HEK293 (cell line): ENCODE data around the gene CCDC110.
A peak's percentile ranks its signal among the peaks of the same experiment; 100 is the strongest.

ENCODE experiments used
- CTCF ChIA-PET: fragments of 350-600 bp; formaldehyde crosslinking; extraction: SDS; loops from one replicate; lab custom pipeline; 2021; ENCODE audit warnings: antibody characterized with exemption; lab: Yijun Ruan, JAX
- POLR2A ChIA-PET: fragments of 300-600 bp; formaldehyde crosslinking; extraction: SDS; loops from one replicate; lab custom pipeline; 2020; ENCODE audit warnings: antibody characterized with exemption, inconsistent platforms; lab: Yijun Ruan, JAX
- H3K27ac ChIP-seq: fragments of 200-500 bp; sonication (Bioruptor generic); 2 replicates; pipeline ENCODE4 v1.5.1; 2014; ENCODE audit warnings: low read depth, low read length, control low read depth, inconsistent platforms; ENCODE audit errors: extremely low read depth
- H3K36me3 ChIP-seq, 2 experiments: fragments of 200-500 bp in 1 of 2; sonication (Bioruptor generic) in 1 of 2; 1 replicate in 1 of 2; 2 replicates in 1 of 2; pipeline ENCODE4 v1.5.1; 2014 to 2017; ENCODE audit warnings: inconsistent platforms in 2 of 2, low read length in 2 of 2; ENCODE audit not compliant: control insufficient read depth in 2 of 2, insufficient read depth in 1 of 2
- H3K4me1 ChIP-seq: fragments of 200-500 bp; sonication (Bioruptor generic); 2 replicates; pipeline ENCODE4 v1.5.1; 2014; ENCODE audit warnings: mild to moderate bottlenecking, low read length, inconsistent platforms; ENCODE audit not compliant: control insufficient read depth, insufficient read depth
- H3K4me3 ChIP-seq: 2 replicates; pipeline ENCODE4 v1.5.1; 2011; ENCODE audit warnings: low read depth, mild to moderate bottlenecking, control low read depth, low read length, moderate library complexity
- H3K9me3 ChIP-seq: fragments of 200-500 bp; sonication (Bioruptor generic); 2 replicates; pipeline ENCODE4 v1.5.1; 2014; ENCODE audit warnings: low read depth, low read length, inconsistent platforms; ENCODE audit not compliant: control insufficient read depth, insufficient read depth
- PRDM6 ChIP-seq: fragments of 450-650 bp; formaldehyde crosslinking; IDR thresholded peaks from 2 replicates; pipeline ENCODE4 v1.5.1; 2017; ENCODE audit warnings: missing biosample characterization, missing genetic modification characterization
- SALL2 ChIP-seq: fragments of 450-650 bp; formaldehyde crosslinking; IDR thresholded peaks from 2 replicates; pipeline ENCODE4 v1.5.0; 2017; ENCODE audit warnings: missing biosample characterization, mild to moderate bottlenecking, missing genetic modification characterization, borderline replicate concordance
- SCRT1 ChIP-seq: fragments of 450-650 bp; formaldehyde crosslinking; IDR thresholded peaks from 2 replicates; pipeline ENCODE4 v1.5.1; 2016; ENCODE audit warnings: missing biosample characterization, missing genetic modification characterization, borderline replicate concordance
- ZEB2 ChIP-seq: fragments of 450-650 bp; formaldehyde crosslinking; IDR thresholded peaks from 2 replicates; pipeline ENCODE4 v1.5.1; 2016; ENCODE audit warnings: missing biosample characterization, missing genetic modification characterization
- ZNF114 ChIP-seq: fragments of 450-650 bp; formaldehyde crosslinking; IDR thresholded peaks from 2 replicates; pipeline ENCODE4 v1.5.0; 2017; ENCODE audit warnings: missing biosample characterization, missing genetic modification characterization
- ZNF138 ChIP-seq: fragments of 450-650 bp; formaldehyde crosslinking; IDR thresholded peaks from 2 replicates; pipeline ENCODE4 v1.5.1; 2016; ENCODE audit warnings: missing biosample characterization, missing genetic modification characterization, borderline replicate concordance
- ZNF16 ChIP-seq: fragments of 450-650 bp; formaldehyde crosslinking; IDR thresholded peaks from 2 replicates; pipeline ENCODE4 v1.5.1; 2016; ENCODE audit warnings: low read depth, missing biosample characterization, missing genetic modification characterization
- ZNF175 ChIP-seq: fragments of 450-650 bp; formaldehyde crosslinking; IDR thresholded peaks from 2 replicates; pipeline ENCODE4 v1.5.1; 2016; ENCODE audit warnings: missing biosample characterization, missing genetic modification characterization
- ZNF18 ChIP-seq: fragments of 450-650 bp; formaldehyde crosslinking; IDR thresholded peaks from 2 replicates; pipeline ENCODE4 v1.5.1; 2016; ENCODE audit warnings: missing biosample characterization, missing genetic modification characterization
- ZNF248 ChIP-seq: fragments of 450-650 bp; formaldehyde crosslinking; IDR thresholded peaks from 2 replicates; pipeline ENCODE4 v1.5.1; 2017; ENCODE audit warnings: missing biosample characterization, missing genetic modification characterization
- ZNF311 ChIP-seq: fragments of 450-650 bp; formaldehyde crosslinking; IDR thresholded peaks from 2 replicates; pipeline ENCODE4 v1.5.1; 2017; ENCODE audit warnings: missing biosample characterization, missing genetic modification characterization, borderline replicate concordance
- ZNF37A ChIP-seq: fragments of 450-650 bp; IDR thresholded peaks from 2 replicates; pipeline ENCODE4 v1.5.1; 2018; ENCODE audit warnings: missing biosample characterization, missing genetic modification characterization
- ZNF394 ChIP-seq: fragments of 450-650 bp; formaldehyde crosslinking; IDR thresholded peaks from 2 replicates; pipeline ENCODE4 v1.5.1; 2016; ENCODE audit warnings: missing biosample characterization, missing genetic modification characterization, mild to moderate bottlenecking, moderate library complexity, borderline replicate concordance
- ZNF626 ChIP-seq: fragments of 450-650 bp; sonication (Bioruptor Pico); formaldehyde crosslinking; IDR thresholded peaks from 2 replicates; pipeline ENCODE4 v1.5.1; 2018; ENCODE audit warnings: missing biosample characterization, missing genetic modification characterization, inconsistent platforms
- ZNF701 ChIP-seq: fragments of 450-650 bp; formaldehyde crosslinking; IDR thresholded peaks from 2 replicates; pipeline ENCODE4 v1.5.1; 2016; ENCODE audit warnings: missing biosample characterization, missing genetic modification characterization
- ZSCAN23 ChIP-seq: fragments of 450-650 bp; formaldehyde crosslinking; IDR thresholded peaks from 2 replicates; pipeline ENCODE4 v1.5.1; 2016; ENCODE audit warnings: missing biosample characterization, missing genetic modification characterization
- TF ChIP-seq, protein P1 (sequence below): fragments of 450-650 bp; formaldehyde crosslinking; IDR thresholded peaks from 2 replicates; pipeline ENCODE4 v1.5.0; 2017; ENCODE audit warnings: missing biosample characterization, missing genetic modification characterization, borderline replicate concordance
- TF ChIP-seq, protein P2 (sequence below): fragments of 450-650 bp; formaldehyde crosslinking; IDR thresholded peaks from 2 replicates; pipeline ENCODE4 v1.5.1; 2016; ENCODE audit warnings: missing biosample characterization, missing genetic modification characterization
- TF ChIP-seq, protein P3 (sequence below): fragments of 450-650 bp; formaldehyde crosslinking; IDR thresholded peaks from 2 replicates; pipeline ENCODE4 v1.5.1; 2016; ENCODE audit warnings: missing biosample characterization, missing genetic modification characterization
- TF ChIP-seq, protein P4 (sequence below): fragments of 450-650 bp; formaldehyde crosslinking; IDR thresholded peaks from 2 replicates; pipeline ENCODE4 v1.5.1; 2016; ENCODE audit warnings: missing biosample characterization, missing genetic modification characterization, low read depth

CCDC110 gene

GRCh38 chr4:185395956-185396723 lies 75.4 kb downstream of the CCDC110 start (continued):
- no peak for TF ChIP-seq ZSCAN23 (tag by site-specific recombination)
- TF ChIP-seq ZNF311, result no peak
- peak; percentile 77 for TF ChIP-seq ZNF394 (tag by site-specific recombination)
- no peak for TF ChIP-seq ZNF138 (tag by site-specific recombination)
- TF ChIP-seq ZNF114 (tag by site-specific recombination), result no peak
- TF ChIP-seq ZNF37A (tag by site-specific recombination), result no peak
- TF ChIP-seq ZNF175 (tag by site-specific recombination), result no peak
- no peak for TF ChIP-seq ZNF18 (tag by site-specific recombination)
- no peak for TF ChIP-seq SCRT1
- TF ChIP-seq, protein P1, sequence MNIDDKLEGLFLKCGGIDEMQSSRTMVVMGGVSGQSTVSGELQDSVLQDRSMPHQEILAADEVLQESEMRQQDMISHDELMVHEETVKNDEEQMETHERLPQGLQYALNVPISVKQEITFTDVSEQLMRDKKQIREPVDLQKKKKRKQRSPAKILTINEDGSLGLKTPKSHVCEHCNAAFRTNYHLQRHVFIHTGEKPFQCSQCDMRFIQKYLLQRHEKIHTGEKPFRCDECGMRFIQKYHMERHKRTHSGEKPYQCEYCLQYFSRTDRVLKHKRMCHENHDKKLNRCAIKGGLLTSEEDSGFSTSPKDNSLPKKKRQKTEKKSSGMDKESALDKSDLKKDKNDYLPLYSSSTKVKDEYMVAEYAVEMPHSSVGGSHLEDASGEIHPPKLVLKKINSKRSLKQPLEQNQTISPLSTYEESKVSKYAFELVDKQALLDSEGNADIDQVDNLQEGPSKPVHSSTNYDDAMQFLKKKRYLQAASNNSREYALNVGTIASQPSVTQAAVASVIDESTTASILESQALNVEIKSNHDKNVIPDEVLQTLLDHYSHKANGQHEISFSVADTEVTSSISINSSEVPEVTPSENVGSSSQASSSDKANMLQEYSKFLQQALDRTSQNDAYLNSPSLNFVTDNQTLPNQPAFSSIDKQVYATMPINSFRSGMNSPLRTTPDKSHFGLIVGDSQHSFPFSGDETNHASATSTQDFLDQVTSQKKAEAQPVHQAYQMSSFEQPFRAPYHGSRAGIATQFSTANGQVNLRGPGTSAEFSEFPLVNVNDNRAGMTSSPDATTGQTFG (tag by site-specific recombination), result no peak
- no peak for TF ChIP-seq SALL2 (tag by site-specific recombination)
- TF ChIP-seq, protein P2, sequence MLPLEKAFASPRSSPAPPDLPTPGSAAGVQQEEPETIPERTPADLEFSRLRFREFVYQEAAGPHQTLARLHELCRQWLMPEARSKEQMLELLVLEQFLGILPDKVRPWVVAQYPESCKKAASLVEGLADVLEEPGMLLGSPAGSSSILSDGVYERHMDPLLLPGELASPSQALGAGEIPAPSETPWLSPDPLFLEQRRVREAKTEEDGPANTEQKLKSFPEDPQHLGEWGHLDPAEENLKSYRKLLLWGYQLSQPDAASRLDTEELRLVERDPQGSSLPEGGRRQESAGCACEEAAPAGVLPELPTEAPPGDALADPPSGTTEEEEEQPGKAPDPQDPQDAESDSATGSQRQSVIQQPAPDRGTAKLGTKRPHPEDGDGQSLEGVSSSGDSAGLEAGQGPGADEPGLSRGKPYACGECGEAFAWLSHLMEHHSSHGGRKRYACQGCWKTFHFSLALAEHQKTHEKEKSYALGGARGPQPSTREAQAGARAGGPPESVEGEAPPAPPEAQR (tag by site-specific recombination), result no peak
- TF ChIP-seq, protein P3, sequence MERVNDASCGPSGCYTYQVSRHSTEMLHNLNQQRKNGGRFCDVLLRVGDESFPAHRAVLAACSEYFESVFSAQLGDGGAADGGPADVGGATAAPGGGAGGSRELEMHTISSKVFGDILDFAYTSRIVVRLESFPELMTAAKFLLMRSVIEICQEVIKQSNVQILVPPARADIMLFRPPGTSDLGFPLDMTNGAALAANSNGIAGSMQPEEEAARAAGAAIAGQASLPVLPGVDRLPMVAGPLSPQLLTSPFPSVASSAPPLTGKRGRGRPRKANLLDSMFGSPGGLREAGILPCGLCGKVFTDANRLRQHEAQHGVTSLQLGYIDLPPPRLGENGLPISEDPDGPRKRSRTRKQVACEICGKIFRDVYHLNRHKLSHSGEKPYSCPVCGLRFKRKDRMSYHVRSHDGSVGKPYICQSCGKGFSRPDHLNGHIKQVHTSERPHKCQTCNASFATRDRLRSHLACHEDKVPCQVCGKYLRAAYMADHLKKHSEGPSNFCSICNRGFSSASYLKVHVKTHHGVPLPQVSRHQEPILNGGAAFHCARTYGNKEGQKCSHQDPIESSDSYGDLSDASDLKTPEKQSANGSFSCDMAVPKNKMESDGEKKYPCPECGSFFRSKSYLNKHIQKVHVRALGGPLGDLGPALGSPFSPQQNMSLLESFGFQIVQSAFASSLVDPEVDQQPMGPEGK (tag by site-specific recombination), result 0 out of 2 replicates have a peak, but pooled peaks have one; percentile 61
- TF ChIP-seq ZNF16 (tag by site-specific recombination), result no peak
- no peak for TF ChIP-seq ZNF626 (tag by site-specific recombination)
- TF ChIP-seq ZNF248, result no peak
- TF ChIP-seq, all 188 proteins: peak for 53

- ChIA-PET CTCF (interaction anchor here (0.6 kb wide), 1 partner anchor 79 kb away, joined by 3 read pairs; no protein-coding TSS in a partner anchor), POLR2A (interaction anchor here (1.3 kb wide), 1 partner anchor 253 kb away, joined by 4 read pairs; the partner anchor contains the start of gene SLC25A4)
- peak within 1 kb of the TSS; percentile 81 for H3K27ac ChIP-seq
- no peaks in the 10 kb centered on the region for H3K9me3 ChIP-seq
- peaks cover 0 to 18% of the 10 kb centered on the region in 2 experiments; a peak in 2 of 3 replicates for H3K36me3 ChIP-seq
- peak within 1 kb of the TSS; percentile 60 for H3K4me3 ChIP-seq
- peaks cover 4% of the 10 kb centered on the region; the same call in 1 of the 2 replicates for H3K4me1 ChIP-seq
- peak; percentile 27; the same call in 1 of the 2 replicates for TF ChIP-seq PRDM6
- no peak for TF ChIP-seq ZNF18 (tag by site-specific recombination)
- no peak for TF ChIP-seq ZEB2 (tag by site-specific recombination)
- no peak for TF ChIP-seq ZNF701 (tag by site-specific recombination)
- TF ChIP-seq, protein P4, sequence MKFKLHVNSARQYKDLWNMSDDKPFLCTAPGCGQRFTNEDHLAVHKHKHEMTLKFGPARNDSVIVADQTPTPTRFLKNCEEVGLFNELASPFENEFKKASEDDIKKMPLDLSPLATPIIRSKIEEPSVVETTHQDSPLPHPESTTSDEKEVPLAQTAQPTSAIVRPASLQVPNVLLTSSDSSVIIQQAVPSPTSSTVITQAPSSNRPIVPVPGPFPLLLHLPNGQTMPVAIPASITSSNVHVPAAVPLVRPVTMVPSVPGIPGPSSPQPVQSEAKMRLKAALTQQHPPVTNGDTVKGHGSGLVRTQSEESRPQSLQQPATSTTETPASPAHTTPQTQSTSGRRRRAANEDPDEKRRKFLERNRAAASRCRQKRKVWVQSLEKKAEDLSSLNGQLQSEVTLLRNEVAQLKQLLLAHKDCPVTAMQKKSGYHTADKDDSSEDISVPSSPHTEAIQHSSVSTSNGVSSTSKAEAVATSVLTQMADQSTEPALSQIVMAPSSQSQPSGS, result 0 out of 2 replicates have a peak, but pooled peaks have one; percentile 80
These were observed 76.1 kb downstream of the CCDC110 start, which contains the start of gene LRP2BP for GRCh38 chr4:185395238-185395955. Gene LRP2BP, minus strand, starts transcription at chr4:185395924. Its CDS starts 17,738 bp downstream, at chr4:185378186.
